GM19438 (cell line): ENCODE measurements around the gene BMP5.

Source experiments
- ATAC-seq: cut with Tn5 transposase; IDR thresholded peaks from one replicate; pipeline ENCODE4 v1.9.1; 2021; ENCODE audit warnings: low read depth; ENCODE audit not compliant: unreplicated experiment

BMP5 gene

DNA sequence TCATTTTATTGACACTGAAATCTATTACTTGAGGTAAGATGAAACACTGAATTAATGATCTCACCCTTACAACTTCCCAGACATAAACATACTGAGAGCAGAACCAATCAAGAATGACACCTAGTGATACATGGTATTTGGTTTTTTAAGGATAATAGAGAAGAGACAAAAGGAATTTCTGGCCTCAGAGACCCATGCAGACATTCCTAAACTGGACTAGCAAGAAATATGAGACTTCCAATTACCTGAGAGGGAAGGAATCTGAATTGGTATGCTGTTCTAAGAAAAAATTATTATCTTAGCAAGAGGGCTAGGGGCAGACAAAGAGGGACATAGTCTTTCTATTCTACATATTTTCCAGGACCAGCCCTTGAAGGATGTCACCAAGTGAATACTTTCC is 141.1 kb downstream of the BMP5 start:
- ATAC-seq: no peak

DNA sequence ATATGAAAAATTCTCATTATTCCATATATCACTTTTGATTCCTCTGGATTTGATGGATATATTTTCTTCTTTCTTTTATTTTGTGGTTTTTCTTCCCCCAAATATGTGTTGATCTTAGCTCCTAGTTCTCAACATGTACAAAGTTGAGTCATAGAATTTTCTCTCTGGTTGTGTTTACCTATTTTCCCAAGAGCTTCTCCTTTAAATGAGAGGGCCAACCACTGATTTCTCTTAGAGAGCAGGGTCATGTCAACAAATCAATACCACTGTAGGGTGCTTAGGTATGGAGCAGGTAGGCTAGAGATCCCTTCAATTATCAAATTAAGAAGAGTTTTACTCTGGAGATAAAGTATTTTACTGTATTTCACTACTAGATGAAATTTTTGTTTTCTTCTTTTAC is 145.7 kb downstream of the BMP5 start:
- no peak for ATAC-seq

DNA sequence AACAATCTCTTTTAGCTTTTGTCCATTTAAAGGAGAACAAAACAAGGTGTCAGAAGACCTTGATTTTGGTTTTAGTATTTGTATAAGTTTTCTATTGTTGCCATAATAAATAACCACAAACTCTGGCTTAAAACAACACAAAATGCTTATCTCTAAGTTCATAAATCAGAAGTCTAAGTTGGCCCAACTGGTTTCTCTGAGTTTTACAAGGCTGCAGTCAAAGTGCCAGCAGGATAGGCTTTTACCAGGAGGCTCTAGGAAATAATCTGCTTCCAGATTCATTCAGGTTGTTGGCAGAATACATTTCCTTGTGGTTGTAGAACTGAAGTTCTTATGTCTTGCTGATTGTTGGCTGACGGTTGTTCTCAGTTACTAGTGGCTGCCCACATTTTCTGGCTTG is 149.2 kb downstream of the BMP5 start:
- no peak for ATAC-seq

DNA sequence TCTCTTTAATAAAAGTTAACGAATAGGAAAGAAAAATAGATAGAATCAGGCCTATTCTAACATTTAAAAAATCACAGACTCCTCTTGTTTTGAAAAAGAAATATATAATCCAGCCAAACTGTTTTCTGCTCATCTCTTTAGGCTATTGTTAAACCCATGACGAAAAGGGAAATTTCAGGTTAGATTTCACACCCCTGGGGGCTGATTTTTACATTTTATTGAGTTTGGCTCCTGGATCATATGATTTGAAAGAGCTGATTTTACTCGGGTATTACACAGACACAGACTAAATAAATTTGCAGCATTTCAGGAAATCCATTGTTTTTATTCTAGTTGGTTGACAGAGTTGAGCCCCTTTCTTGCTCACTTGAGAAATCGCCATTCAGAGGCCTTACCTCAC is 160.6 kb downstream of the BMP5 start:
- no peak for ATAC-seq

DNA sequence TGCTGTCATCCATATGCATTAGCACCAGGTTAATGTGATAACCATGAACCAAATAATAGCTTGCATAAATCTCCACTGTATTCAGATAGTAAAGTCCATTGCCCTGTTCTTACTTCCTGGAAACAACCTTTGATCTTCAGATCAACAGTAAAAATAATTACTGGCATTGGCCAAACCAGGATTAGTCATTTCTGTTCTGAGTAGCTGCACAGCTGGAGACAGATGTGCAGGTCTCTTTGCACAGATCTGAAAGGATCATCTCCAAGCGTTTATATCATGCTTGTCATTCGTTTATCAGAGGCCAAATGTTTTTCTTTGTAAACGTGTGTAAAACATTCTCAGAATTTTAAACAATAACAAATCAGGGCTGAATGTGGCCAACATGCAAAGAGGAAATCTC is 162.0 kb downstream of the BMP5 start:
- ATAC-seq: no peak

DNA sequence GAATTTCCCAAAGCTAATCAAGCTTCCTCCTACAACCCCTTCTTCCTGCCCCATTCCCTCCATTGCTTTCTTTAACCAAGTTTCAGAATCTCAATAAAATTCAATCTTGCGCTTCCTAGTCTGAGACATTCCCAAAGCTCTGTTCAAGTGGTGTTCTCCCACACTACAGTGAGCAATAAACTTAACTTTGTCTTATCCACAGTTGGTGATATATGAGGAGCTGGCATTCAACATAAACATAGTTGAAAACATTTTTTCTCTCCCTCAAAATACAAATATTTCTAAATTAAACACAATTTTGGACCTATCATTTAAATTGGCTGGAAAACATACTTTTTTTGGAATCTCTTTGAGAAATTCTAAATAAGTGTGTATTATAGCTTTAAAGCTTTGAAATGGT is 166.7 kb downstream of the BMP5 start:
- no peak for ATAC-seq

DNA sequence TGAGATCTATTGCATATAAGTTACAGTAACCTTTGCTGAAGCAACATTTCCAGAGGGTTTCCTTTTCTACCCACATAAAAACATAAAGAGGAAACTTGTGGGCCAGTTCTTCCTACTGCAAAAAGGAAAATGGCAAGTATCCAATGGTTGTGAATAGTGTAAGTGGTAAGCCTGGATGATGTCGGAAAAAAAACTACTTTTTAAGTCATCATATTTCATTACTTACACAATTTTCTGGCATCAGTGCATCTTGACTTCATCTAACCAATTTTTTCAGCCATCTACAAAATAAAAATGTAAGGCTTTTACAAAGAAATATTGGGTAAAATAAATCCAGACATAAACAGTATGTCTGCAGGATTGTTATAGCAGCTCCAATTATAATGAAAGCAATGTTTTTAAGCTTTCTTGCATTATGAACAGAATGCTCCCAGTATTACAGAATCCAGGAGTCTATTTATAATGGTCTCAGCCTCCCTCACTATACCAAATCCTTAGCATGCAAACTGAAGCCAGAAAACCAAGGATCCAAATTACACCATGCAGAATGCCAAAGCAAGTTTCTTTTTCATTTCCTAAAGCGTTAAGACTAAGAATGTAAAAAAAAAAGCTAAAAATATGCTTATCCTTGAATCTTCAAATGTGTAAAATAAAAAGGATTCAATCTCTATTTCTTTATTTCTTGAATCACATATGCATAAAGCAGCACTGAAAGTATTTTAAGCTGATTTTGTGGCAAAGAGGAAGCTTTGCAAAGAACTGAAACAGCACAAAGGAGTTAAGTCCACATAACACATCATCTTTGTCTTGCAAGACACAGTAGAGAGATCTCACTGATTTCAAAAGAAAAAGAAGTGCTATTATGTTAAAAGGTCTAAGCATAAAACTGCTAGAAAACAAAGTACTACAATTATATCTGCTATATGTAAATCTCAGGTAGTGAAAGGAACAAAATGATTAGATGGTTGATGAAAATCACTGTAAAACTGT is 169.6 kb downstream of the BMP5 start:
- no peak for ATAC-seq

DNA sequence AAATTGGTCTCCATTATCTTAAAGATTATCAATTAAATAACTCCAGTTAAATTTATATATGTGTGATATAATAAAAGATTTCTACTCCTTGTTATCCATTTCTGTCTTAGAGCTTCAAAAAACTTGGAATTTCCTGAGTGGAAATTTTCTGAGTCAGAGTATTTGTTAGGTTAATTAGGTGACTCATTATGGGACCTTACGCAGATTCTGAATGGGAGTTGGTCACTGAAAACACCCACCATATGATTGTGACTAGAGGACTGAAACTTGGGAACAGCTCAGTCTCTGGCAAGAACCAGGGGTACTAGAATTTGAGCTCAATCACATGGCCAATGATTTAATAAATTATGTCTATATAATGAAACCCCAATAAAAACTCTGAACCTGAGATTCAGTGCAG is 171.0 kb downstream of the BMP5 start:
- no peak for ATAC-seq
